Measurements from ENCODE around the gene SAMD4B.

SAMD4B gene

DNA sequence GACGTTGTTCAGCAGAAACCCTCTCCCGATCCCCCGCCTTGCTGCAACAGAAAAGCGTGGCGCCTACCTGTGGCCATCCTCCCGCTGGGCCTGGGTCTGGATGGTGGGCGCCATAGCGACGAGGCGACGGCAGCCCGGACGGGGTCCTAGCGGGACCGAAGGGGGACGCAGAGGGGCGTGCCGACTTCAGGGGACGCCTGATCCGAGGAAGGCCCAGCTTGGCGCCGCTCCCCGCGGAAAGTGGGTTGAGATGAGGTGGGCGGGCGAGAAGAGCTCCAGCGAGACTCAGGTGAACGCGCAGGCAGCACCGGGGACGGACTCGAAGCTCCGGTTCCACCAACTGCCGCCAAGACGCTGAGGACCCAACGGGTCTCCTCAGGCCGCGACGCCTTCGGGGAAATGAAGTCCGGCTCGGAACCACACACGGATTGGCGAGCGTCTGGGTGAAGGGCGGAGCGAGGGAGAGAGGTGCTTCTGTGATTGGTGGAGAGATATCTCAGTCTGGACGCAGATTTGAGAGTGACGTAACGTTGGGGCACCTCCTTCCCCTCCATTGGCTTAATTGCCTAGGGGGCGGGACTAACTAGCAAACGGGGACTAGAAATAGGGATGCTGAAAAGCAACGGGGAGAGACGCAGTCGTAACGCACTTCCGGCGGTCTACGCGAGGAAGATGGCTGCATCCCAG, 48.7 kb downstream of the SAMD4B start, which contains the start of the genes MED29 and PAF1:
Gene MED29, plus strand, starts transcription at position 628 of the 687 bp plus-strand sequence. Its CDS starts 45 bp downstream, at position 673.
Gene PAF1, minus strand, starts transcription at position 356 of the 687 bp plus-strand sequence. Its CDS starts 242 bp downstream, at position 114.
- peak; percentile 99 for DNase-seq (ENCODE audit: low spot score)

DNA sequence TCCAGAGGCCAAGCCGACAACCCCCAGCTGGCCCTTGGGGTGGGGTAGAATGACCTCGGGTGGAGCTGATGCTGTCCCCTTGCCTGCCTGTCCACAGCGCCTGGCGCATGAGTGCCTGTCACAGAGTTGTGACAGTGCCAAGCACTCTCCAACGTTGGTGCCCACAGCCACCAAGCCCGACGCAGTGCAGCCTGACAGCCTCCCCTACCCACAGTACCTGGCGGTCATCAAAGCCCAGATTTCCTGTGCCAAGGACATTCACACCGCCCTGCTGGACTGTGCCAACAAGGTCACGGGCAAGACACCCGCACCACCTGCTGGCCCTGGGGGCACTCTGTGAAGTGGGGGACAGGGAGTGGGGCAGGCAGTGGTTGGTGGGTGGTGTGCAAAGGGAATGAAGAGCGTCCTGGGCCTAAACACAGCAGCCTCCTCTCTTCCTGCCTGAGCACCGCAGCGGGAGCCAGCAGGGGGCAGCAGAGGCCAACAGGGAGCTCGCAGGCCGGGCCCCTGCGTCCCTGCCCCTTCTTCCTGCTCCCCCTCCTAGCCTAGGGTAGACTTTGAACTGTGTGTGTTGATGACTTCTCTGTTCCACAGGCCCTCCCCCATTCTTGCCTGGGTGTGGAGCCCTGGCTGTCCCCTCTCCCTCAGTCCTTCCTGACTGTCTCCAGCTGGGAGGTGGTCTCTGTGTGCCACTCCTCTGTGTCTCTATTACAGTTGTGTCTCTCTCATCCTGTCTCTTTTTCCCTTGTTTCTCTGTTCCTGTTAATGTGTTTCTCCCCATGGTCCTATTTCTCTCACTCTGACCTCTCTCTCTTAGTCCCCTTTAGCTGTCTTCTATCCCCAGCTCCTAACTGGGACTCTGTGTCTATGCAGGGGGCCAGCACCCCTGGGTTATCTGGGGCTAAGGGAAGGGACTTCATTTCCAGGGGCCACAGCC, 55.4 kb downstream of the SAMD4B start:
- DNase-seq (ENCODE audit: low spot score), result peak; percentile 88

DNA sequence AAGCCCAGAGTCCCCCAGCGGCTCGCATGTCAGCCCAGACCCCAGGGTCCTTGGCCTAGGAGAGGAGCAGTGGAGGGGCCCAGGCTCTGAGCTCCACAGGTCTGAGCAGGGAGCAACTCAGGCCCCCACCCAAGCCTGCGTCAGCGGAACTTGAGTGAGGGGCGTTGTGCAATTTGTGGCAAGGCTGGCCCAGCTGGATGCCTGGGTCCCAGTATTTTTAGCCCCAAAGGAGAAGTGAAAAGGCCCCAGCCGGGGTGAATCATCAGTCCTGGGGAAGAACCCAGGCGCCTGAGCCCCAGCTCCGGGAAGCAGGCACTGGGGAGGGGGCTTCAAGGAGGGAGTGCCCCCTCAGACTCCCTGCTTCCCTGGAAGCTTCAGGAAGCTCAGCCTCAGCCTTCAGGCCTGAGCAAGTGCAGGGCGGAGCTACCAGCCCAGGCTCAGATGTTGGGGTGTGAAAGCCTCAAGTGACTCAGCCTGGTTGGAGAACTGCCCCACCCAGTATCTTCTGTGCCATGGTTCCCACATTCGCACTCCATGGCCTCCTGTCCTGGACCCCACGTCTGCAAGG, 56.2 kb downstream of the SAMD4B start:
- DNase-seq (ENCODE audit: low spot score), result peak; percentile 86

DNA sequence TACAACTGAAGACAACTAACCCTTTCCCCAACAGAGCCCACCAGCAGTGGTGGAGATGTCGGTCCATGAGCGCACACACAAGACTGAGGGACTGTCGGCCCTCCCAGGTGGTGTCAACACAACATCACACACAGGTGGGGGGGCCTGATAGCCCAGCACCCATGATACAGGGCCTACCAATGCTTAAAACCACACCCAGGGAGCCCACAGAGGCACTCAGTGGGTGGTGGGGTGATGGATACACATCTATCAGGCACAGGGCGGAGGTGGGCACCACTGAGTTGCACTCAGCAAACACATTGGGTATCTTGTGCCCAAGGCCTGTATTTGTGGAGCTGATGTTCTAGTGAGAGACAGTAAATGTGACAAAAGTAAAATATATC, 57.4 kb downstream of the SAMD4B start:
- no peak for DNase-seq (ENCODE audit: low spot score)

DNA sequence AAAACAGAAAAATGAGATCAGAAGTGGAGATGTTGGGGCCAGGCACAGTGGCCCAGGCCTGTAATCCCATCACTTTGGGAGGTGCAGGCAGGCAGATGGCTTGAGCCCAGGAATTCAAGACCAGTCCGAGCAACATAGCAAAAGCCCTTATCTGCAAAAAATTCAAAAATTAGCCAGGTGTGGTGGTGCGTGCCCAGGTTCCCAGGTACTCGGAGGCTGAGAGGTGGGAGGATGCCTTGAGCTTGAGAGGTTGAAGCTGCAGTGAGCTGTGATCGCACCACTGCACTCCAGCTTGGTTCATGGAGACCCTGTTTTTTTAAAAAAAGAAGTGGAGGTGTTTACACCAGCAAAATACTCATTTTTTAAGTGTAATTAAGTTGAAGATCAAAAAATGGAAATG, 57.8 kb downstream of the SAMD4B start:
- DNase-seq (ENCODE audit: low spot score), result no peak

DNA sequence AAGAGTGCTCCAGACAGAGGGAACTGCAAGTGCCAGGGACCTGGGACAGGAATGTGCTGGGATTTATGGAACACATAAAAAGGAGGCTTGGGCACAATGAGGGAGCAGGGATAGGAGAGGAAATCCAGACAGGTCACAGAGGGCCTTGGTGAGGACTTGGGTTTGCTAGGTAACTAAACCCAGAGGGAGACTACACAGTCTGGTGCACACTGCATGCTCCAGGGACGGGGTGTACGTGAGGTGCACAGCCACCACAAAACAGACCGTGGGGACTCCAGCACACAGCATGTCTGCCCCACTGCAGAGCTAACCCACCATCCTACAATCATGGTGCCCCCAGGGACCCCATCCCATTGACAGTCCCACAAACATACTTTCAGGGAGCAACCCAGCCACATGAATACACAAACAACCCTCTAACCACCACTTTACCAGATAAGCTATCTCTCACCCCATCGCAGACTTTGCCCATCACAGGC, 58.9 kb downstream of the SAMD4B start:
- DNase-seq (ENCODE audit: low spot score), result no peak

DNA sequence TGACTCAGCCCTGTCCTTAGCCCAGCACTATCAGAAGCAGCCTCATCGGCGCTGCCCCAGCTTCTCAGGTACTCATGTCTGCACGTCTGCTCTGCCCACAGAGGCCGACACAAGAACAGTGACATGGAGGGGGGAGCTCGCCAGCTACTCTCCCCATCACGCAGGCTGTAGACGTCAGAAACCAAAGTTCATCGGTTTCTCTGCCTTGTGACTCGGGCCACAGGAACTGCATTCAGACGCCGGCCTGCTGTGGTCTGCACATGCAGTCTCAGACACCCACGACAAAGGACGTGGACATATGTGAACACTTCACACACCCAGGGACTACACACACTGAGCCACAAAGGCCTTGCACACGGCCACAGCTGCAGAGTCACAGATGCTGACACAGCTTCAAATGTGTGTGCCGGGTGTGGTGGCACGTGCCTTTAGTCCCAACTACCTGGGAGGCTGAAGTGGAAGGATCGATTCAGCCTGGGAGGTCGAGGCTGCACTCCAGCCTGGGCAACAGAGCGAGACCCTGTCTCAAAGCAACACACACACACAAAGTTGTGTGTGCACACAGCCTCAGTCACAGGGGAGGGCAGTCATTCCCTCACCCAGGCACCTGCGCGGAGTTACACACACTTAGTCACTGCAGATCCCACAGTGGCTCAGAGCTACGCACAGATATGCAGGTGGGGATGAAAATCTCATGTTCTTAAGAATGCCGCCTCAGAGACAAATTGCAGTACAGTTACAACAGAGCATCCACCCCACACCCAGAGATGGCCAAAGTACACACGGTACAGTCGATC, 59.5 kb downstream of the SAMD4B start:
- DNase-seq (ENCODE audit: low spot score), result peak; percentile 74

DNA sequence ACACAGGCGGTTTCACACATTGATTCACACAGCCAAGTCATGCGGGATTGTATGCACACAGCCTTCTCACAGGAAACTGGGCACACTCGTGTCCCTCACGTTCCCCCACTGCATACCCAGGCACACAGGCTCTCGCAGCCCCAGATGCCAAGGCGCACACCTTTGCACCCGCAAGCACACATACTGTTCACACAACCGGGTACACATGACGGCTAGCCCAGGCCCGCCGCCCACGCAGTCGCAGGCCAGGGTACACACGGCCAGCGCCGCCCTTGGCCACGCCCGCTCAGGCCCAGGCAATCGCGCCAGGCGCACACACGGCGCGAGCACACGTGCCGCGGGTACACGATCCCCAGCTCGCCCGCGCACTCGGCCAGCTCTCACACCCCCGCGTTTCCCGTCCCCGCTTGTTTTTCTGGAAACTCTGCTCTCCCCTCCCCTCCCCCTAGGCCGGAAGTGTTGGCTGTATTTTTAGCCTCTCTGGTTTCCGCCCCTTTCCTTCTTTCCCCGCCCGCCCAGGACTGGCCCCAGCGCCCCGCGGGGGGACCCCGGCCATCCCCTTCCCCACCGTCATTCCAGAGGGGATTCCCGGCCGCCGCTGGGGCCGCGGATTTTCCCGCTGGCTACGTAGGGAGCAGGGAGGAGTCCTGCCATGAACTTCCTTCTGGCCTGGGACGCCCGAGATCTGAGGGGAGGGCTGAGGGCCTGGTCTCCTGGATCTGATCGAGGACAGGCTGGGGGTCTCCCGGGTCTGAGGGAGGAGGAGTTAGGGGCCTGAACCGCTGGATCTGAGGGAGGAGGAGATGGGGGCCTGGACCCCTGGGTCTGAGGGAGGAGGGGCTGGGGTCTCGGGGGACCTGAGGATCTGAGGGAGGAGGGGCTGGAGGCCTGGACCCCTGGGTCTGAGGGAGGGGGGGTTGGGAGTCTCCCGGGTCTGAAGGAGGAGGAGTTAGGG, 60.4 kb downstream of the SAMD4B start:
- peak; percentile 69 for DNase-seq (ENCODE audit: low spot score)

DNA sequence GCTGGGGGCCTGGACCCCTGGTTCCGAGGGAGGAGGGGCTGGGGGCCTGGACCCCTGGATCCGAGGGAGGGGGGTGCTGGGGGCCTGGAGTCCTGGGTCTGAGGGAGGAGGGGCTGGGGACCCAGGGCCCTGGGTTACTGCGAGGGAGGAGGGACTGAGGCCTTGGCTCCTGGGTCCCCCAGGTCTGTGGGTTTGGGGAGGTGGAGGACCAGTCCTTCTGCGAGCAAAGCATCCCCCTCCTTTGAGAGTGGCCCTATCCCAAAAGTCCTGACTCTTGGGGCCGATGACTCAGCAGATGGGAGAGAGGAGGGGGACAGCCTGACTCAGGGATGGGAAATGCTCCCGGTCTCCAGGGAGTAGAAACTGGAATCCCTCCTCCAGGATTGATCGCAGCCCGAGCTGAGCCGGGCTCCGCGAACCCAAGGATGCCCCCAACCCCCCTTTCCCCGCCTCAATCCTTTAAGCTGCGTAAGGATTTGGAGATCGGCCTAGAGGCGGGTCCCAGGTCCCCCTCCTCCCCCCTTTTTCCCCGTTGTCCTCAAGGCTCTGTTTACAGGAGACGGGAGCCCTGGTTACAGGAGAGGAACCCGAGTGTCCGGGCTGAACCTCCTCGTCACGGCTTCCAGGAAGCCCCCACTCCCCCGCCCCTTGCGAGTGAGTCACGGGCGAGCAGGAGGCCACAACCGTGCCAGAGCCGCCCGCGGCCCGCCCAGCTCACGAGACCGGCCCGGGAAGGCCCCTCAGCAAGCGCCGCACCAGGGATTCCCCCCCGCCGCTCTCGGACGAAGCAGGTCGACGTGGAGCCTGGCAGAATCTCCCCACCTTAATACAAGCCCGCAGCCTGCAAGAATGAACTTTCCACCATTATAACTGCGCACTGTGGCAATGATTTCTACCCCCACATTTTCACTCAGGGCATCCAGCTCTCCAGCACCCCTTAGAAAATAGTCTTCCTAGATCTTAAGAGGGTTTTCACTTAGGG, 61.4 kb downstream of the SAMD4B start:
- DNase-seq (ENCODE audit: low spot score), result peak; percentile 79

DNA sequence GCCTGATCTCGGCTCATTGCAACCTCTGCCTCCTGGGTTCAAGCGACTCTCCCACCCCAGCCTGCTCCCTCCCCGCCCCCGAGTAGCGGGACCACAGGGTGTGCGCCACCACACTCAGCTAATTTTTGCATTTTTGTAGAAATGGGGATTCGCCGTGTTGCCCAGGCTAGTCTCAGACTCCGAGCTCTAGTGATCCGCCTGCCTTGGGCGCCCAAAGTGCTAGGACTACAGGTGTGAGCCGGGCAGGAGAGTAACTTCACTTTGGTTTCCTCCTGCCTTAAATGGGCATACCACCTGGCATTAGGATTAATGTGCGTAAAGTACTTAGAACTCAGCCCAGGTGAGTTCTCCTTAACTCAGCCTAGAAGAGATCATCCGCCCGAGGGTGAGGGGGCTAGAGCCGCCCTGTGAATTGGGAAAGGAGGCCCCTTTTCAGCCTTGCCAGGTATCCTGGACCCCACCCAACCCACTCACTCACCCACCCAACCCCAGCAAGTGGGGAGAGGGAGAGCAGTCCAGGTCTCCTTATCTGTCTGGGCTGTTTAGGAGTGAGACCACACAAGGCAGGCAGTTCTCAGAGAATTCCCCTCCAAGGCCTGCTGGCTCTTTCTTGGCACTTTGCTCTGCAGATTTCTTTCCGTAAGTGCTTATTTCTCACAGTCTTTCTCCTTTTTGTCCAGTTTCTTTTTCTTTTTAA, 63.2 kb downstream of the SAMD4B start:
- no peak for DNase-seq (ENCODE audit: low spot score)

DNA sequence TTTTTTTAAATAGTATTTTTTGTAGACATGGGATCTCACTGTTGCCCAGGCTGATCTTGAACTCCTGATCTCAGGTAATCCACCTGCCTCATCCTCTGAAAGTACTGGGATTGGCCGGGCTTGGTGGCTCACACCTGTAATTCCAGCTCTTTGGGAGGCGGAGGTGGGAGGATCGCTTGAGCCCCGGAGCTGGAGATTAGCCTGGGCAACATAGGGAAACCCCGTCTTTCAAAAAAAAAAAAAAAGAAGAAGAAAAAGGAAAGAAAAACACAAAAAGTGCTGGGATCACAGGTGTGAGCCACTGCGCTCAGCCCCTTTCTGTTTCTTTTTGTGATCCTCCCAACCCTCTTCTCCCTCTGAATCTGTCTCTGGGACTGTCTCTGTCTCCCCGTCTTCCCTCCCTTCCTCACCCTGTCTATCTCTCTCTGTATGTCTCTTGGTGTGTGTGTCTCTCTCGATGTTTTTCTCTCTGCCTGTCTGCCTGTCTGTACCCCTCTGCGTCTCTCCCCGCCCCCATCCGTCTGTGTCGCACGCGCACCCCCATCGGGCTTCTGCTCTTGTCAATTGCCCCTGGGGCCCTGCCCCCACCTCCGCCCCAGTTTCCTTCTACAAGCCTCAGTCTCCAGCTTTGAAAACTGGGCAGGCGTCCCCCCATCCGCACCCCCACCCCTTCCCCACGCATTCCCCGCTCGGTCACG, 63.9 kb downstream of the SAMD4B start:
- DNase-seq (ENCODE audit: low spot score), result no peak

DNA sequence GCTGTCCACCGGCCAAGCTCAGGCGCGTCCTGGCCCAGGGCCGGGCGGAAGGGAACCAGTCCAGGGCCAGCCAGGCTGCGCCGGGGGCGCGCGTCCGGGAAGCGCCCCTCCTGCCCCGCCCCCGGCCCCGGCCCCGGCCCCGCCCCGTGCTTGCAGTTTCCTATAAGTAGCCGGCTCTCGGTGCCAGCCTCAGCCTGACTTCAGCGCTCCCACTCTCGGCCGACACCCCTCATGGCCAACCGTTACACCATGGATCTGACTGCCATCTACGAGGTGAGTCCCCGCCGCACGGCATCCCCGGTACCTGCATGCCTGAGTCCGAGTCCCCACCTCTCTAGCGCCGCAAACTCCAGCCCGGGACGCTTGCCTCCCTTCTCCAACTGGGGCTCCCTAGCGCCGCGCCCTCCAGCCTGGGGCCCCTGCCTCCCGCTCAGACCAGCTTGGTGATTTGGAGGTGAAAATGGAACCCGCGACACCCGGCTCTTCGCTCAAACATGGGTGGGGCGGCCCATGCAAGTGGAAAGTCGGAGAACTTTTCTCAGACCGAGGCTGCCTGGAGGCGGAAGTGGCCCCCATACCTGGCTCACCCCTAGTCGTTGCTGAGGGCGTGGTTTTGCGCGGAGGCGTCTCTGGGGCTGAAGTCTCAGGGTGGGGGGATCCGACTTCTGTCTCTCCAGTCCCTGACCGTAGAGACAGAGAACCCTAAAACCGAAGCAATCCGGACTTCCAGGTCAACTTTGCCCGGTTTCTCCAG, 64.6 kb downstream of the SAMD4B start, which contains the start of gene ZFP36:
Gene ZFP36, plus strand, starts transcription at position 192 of the 754 bp plus-strand sequence. Its CDS starts 58 bp downstream, at position 250.
- peak; percentile 90 for DNase-seq (ENCODE audit: low spot score)

DNA sequence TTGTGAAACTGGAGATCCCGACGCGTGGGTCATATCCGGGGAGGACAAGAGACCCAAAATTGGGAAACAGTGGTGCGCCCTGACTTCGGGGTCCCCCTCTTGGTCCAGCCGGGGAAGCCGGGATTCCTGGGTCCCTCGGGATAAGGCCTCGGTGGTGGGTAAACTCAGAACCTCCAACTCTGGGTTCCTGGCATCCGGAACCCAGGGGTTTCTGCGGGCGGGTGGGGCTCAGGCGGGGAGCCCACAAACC, 65.1 kb downstream of the SAMD4B start:
- DNase-seq (ENCODE audit: low spot score), result no peak

DNA sequence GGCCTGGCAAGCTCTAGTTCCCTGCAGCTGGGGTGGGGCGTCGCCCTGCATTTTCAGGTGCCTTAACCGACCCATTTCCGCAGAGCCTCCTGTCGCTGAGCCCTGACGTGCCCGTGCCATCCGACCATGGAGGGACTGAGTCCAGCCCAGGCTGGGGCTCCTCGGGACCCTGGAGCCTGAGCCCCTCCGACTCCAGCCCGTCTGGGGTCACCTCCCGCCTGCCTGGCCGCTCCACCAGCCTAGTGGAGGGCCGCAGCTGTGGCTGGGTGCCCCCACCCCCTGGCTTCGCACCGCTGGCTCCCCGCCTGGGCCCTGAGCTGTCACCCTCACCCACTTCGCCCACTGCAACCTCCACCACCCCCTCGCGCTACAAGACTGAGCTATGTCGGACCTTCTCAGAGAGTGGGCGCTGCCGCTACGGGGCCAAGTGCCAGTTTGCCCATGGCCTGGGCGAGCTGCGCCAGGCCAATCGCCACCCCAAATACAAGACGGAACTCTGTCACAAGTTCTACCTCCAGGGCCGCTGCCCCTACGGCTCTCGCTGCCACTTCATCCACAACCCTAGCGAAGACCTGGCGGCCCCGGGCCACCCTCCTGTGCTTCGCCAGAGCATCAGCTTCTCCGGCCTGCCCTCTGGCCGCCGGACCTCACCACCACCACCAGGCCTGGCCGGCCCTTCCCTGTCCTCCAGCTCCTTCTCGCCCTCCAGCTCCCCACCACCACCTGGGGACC, 65.6 kb downstream of the SAMD4B start:
- DNase-seq (ENCODE audit: low spot score), result peak; percentile 72

DNA sequence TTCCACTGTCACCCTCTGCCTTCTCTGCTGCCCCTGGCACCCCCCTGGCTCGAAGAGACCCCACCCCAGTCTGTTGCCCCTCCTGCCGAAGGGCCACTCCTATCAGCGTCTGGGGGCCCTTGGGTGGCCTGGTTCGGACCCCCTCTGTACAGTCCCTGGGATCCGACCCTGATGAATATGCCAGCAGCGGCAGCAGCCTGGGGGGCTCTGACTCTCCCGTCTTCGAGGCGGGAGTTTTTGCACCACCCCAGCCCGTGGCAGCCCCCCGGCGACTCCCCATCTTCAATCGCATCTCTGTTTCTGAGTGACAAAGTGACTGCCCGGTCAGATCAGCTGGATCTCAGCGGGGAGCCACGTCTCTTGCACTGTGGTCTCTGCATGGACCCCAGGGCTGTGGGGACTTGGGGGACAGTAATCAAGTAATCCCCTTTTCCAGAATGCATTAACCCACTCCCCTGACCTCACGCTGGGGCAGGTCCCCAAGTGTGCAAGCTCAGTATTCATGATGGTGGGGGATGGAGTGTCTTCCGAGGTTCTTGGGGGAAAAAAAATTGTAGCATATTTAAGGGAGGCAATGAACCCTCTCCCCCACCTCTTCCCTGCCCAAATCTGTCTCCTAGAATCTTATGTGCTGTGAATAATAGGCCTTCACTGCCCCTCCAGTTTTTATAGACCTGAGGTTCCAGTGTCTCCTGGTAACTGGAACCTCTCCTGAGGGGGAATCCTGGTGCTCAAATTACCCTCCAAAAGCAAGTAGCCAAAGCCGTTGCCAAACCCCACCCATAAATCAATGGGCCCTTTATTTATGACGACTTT, 66.4 kb downstream of the SAMD4B start:
- DNase-seq (ENCODE audit: low spot score), result peak; percentile 50
